Liver (tissue), 9 donors: ENCODE results near the gene NOL4L. TPM values are rescaled to one million over a fixed set of nuclear protein-coding genes. Genes with fewer than 3 reads are reported as not detected.
"Not testable (repeated sequence)": the region's sequence is repeated elsewhere in the genome, so short reads cannot be mapped to it uniquely, and the experiment has no call there.

Experiments
- DNase-seq: peaks from one replicate; pipeline ENCODE4 v3.0.0-alpha.2; 2017; ENCODE audit warnings: low spot score
- H3K27ac ChIP-seq, 2 donors: one replicate each; pipeline ENCODE4 v1.7.0; 2013; ENCODE audit warnings: inconsistent platforms in 2 of 2, low read length in 2 of 2, control low read depth in 1 of 2, low read depth in 1 of 2, mild to moderate bottlenecking in 1 of 2
- H3K27me3 ChIP-seq, 4 donors: one replicate each; pipeline versions ENCODE4 v1.6.1 to v1.7.0; 2013; ENCODE audit warnings: low read length in 3 of 4, inconsistent platforms in 1 of 4, mild to moderate bottlenecking in 1 of 4, moderate library complexity in 1 of 4; ENCODE audit not compliant: control insufficient read depth in 4 of 4, insufficient read depth in 4 of 4
- H3K36me3 ChIP-seq, 4 donors: one replicate each; pipeline versions ENCODE4 v1.6.1 to v1.7.0; 2013; ENCODE audit warnings: low read length in 3 of 4, mild to moderate bottlenecking in 3 of 4, low read depth in 1 of 4, moderate library complexity in 1 of 4; ENCODE audit not compliant: control insufficient read depth in 4 of 4, insufficient read depth in 3 of 4
- H3K4me1 ChIP-seq, 4 donors: one replicate each; pipeline versions ENCODE4 v1.6.1 to v1.7.0; 2013; ENCODE audit warnings: low read length in 3 of 4, mild to moderate bottlenecking in 3 of 4, moderate library complexity in 1 of 4; ENCODE audit not compliant: control insufficient read depth in 4 of 4, insufficient read depth in 4 of 4
- H3K4me3 ChIP-seq, 3 donors: one replicate each; pipeline versions ENCODE4 v1.6.1 to v1.7.0; 2013; ENCODE audit warnings: low read length in 3 of 3, control low read depth in 1 of 3, low read depth in 1 of 3, mild to moderate bottlenecking in 1 of 3
- H3K9ac ChIP-seq, 2 donors: one replicate each; pipeline ENCODE4 v1.7.0; 2013; ENCODE audit warnings: low read length in 2 of 2, mild to moderate bottlenecking in 2 of 2, moderate library complexity in 2 of 2, control low read depth in 1 of 2, low read depth in 1 of 2
- H3K9me3 ChIP-seq, 4 donors: one replicate each; pipeline versions ENCODE4 v1.6.1 to v1.7.0; 2013; ENCODE audit warnings: low read length in 3 of 4; ENCODE audit not compliant: control insufficient read depth in 4 of 4
- ATF3 ChIP-seq: IDR thresholded peaks from 2 replicates; pipeline ENCODE4 v1.6.1; 2016; ENCODE audit warnings: antibody characterized with exemption
- CTCF ChIP-seq: fragments of 150-350 bp; IDR thresholded peaks from 2 replicates; pipeline ENCODE4 v1.5.1; 2017; ENCODE audit warnings: improper control_type of control experiment, low read depth, low read length; ENCODE audit not compliant: missing input control
- EGR1 ChIP-seq, 2 donors: IDR thresholded peaks; 2 replicates each; pipeline ENCODE4 v1.6.1; 2016 to 2018; ENCODE audit warnings: antibody characterized with exemption in 2 of 2, low read depth in 2 of 2
- FOXA2 ChIP-seq: IDR thresholded peaks from 2 replicates; pipeline ENCODE4 v1.6.1; 2016; ENCODE audit warnings: antibody characterized with exemption
- GABPA ChIP-seq, 2 donors: IDR thresholded peaks in 1 of 2; conservative IDR thresholded peaks in 1 of 2; 2 replicates each; pipeline ENCODE4 v1.6.1; 2016; ENCODE audit warnings: antibody characterized with exemption in 2 of 2, mild to moderate bottlenecking in 1 of 2, moderate library complexity in 1 of 2
- HNF4A ChIP-seq, 2 donors: conservative IDR thresholded peaks; 2 replicates each; pipeline ENCODE4 v1.6.1; 2016; ENCODE audit warnings: antibody characterized with exemption in 2 of 2, mild to moderate bottlenecking in 2 of 2
- HNF4G ChIP-seq: IDR thresholded peaks from 2 replicates; pipeline ENCODE4 v1.6.1; 2016; ENCODE audit warnings: antibody characterized with exemption
- JUND ChIP-seq, 2 donors: IDR thresholded peaks; 2 replicates each; pipeline ENCODE4 v1.6.1; 2016; ENCODE audit warnings: antibody characterized with exemption in 2 of 2
- MAX ChIP-seq: IDR thresholded peaks from 2 replicates; pipeline ENCODE4 v1.6.1; 2016; ENCODE audit warnings: antibody characterized with exemption
- NR2F2 ChIP-seq: IDR thresholded peaks from 2 replicates; pipeline ENCODE4 v1.6.1; 2016; ENCODE audit warnings: antibody characterized with exemption
- RAD21 ChIP-seq, 2 donors: IDR thresholded peaks; 2 replicates each; pipeline ENCODE4 v1.6.1; 2016; ENCODE audit warnings: antibody characterized with exemption in 2 of 2, mild to moderate bottlenecking in 2 of 2
- REST ChIP-seq: IDR thresholded peaks from 2 replicates; pipeline ENCODE4 v1.6.1; 2016; ENCODE audit warnings: antibody characterized with exemption, mild to moderate bottlenecking
- RXRA ChIP-seq, 2 donors: IDR thresholded peaks; 2 replicates each; pipeline ENCODE4 v1.6.1; 2017 to 2018; ENCODE audit warnings: antibody characterized with exemption in 2 of 2, mild to moderate bottlenecking in 1 of 2
- SP1 ChIP-seq: IDR thresholded peaks from 2 replicates; pipeline ENCODE4 v1.6.1; 2018; ENCODE audit warnings: antibody characterized with exemption, mild to moderate bottlenecking
- YY1 ChIP-seq: IDR thresholded peaks from 2 replicates; pipeline ENCODE4 v1.6.1; 2016; ENCODE audit warnings: antibody characterized with exemption, mild to moderate bottlenecking
- ZBTB33 ChIP-seq: IDR thresholded peaks from 2 replicates; pipeline ENCODE4 v1.6.1; 2016; ENCODE audit warnings: antibody characterized with exemption
- WGBS: extraction: QIAGEN DNeasy Blood & Tissue Kit; methylation state at CpG from one replicate; pipeline ENCODE4 v1.1.7; 2013; 5-methylcytosine and 5-hydroxymethylcytosine counted together
- polyA plus RNA-seq, 2 donors: library from polyadenylated mRNA; stranded (reverse) in 1 of 2; unstranded in 1 of 2; fragments of 200-250 nt in 1 of 2; fragments of >200 nt in 1 of 2; fragmentation: Nextera tagmentation in 1 of 2; extraction: Ambion mirVana in 1 of 2; gene quantifications; one replicate each; pipeline versions ENCODE4 v1.2.1 to v1.2.3, GENCODE V29; 2013 to 2015
- total RNA-seq, 2 donors: library from RNA; depleted of rRNA; stranded (reverse); fragments of >200 nt; gene quantifications; one replicate each; pipeline ENCODE4 v1.2.3, GENCODE V29; 2014
- donor health status: healthy.
- donor health status: healthy.
- donor health status: healthy.
- donor health status: healthy.
- donor health status: healthy.

The NOL4L gene
- total and polyA plus RNA-seq, 4 donors = 2.2 to 6.8 (median 4.3) TPM

- Histone ChIP-seq H3K4me1 (no peaks in the 10 kb centered on the region), H3K36me3 (no peaks in the 10 kb centered on the region), H3K27me3 (no peaks in the 10 kb centered on the region), H3K9me3 (no peaks in the 10 kb centered on the region), H3K9ac (no peak overlapping the region), H3K4me3 (no peak overlapping the region), H3K27ac (no peak overlapping the region)
- DNase-seq = no peak
- TF ChIP-seq REST (no peak), HNF4A (conservative IDR thresholded peaks at IDR 0.05) (no peak), SP1 (no peak), JUND (IDR thresholded peaks at IDR 0.05) (no peak), GABPA (IDR thresholded peaks at IDR 0.05 in 1 of 2, conservative IDR thresholded peaks at IDR 0.05 in 1 of 2) (no peak), CTCF (no peak), FOXA2 (no peak), YY1 (no peak), ATF3 (no peak), NR2F2 (no peak), RXRA (IDR thresholded peaks at IDR 0.05) (no peak), RAD21 (IDR thresholded peaks at IDR 0.05) (no peak), ZBTB33 (no peak), EGR1 (IDR thresholded peaks at IDR 0.05; ENCODE audit: low read depth in 2 of 2) (no peak), HNF4G (no peak), MAX (no peak)
- 97% methylated on average over 10 of the region's 10 CpGs for WGBS
Measured at GRCh38 chr20:32493356-32493755, 91.8 kb downstream of the NOL4L start.

GRCh38 chr20:32491764-32492151, 93.4 kb downstream of the NOL4L start:
- not testable (repeated sequence) for H3K27me3 ChIP-seq, DNase-seq, H3K27ac ChIP-seq, H3K9ac ChIP-seq, H3K9me3 ChIP-seq, H3K4me3 ChIP-seq, H3K4me1 ChIP-seq, H3K36me3 ChIP-seq
- 95% methylated on average over 3 of the region's 3 CpGs for WGBS
